Measurements from ENCODE around the gene FIGN.

GRCh38 chr2:163602196-163602595, 133.6 kb downstream of the FIGN start:
- no peak for TF ChIP-seq CTCF (IDR thresholded peaks at IDR 0.05; ENCODE audit: low read length)
- no peak for TF ChIP-seq EZH2 (IDR thresholded peaks at IDR 0.05; ENCODE audit: borderline replicate concordance, low read length)
